Trophoblast cell (in vitro differentiated cells and primary cell): ENCODE results near the gene POP4.
A peak's percentile ranks its signal among the peaks of the same experiment; 100 is the strongest.

Source experiments
- DNase-seq, 2 donors: peaks; one replicate each; pipeline ENCODE4 v3.0.0-alpha.2; 2016
- H2AFZ ChIP-seq: 2 replicates; pipeline ENCODE4 v1.6.1; 2013; ENCODE audit warnings: low read length, moderate library complexity, mild to moderate bottlenecking; ENCODE audit not compliant: insufficient read depth, poor library complexity
- H2AK5ac ChIP-seq: 2 replicates; pipeline ENCODE4 v1.6.1; 2013; ENCODE audit warnings: mild to moderate bottlenecking, low read length
- H2BK120ac ChIP-seq: 2 replicates; pipeline ENCODE4 v1.6.1; 2013; ENCODE audit warnings: low read length, mild to moderate bottlenecking, moderate library complexity; ENCODE audit not compliant: insufficient read depth, poor library complexity
- H2BK12ac ChIP-seq: 2 replicates; pipeline ENCODE4 v1.6.1; 2013; ENCODE audit warnings: mild to moderate bottlenecking, low read length, moderate library complexity
- H2BK5ac ChIP-seq: 2 replicates; pipeline ENCODE4 v1.6.1; 2013; ENCODE audit warnings: low read length, low read depth, moderate library complexity, mild to moderate bottlenecking; ENCODE audit not compliant: poor library complexity
- H3K14ac ChIP-seq: 2 replicates; pipeline ENCODE4 v1.6.1; 2013; ENCODE audit warnings: mild to moderate bottlenecking, low read length
- H3K18ac ChIP-seq: 2 replicates; pipeline ENCODE4 v1.6.1; 2013; ENCODE audit warnings: mild to moderate bottlenecking, low read length
- H3K23ac ChIP-seq: 2 replicates; pipeline ENCODE4 v1.6.1; 2013; ENCODE audit warnings: low read length
- H3K27ac ChIP-seq: 2 replicates; pipeline ENCODE4 v1.5.1; 2013; ENCODE audit warnings: low read depth, mild to moderate bottlenecking, inconsistent platforms, low read length, moderate library complexity
- H3K27me3 ChIP-seq: 2 replicates; pipeline ENCODE4 v1.6.1; 2013; ENCODE audit warnings: inconsistent platforms, mild to moderate bottlenecking, low read length, moderate library complexity; ENCODE audit not compliant: insufficient read depth
- H3K36me3 ChIP-seq, 2 experiments: 1 replicate in 1 of 2; 2 replicates in 1 of 2; pipeline ENCODE4 v1.6.1; 2013; ENCODE audit warnings: low read length in 2 of 2, mild to moderate bottlenecking in 2 of 2, moderate library complexity in 1 of 2; ENCODE audit not compliant: insufficient read depth in 2 of 2, control insufficient read depth in 1 of 2
- H3K4ac ChIP-seq: 2 replicates; pipeline ENCODE4 v1.6.1; 2013; ENCODE audit warnings: low read depth, mild to moderate bottlenecking, low read length, moderate library complexity
- H3K4me1 ChIP-seq, 2 experiments: 1 replicate in 1 of 2; 2 replicates in 1 of 2; pipeline ENCODE4 v1.6.1; 2013; ENCODE audit warnings: low read length in 2 of 2, mild to moderate bottlenecking in 2 of 2, moderate library complexity in 1 of 2; ENCODE audit not compliant: insufficient read depth in 2 of 2, control insufficient read depth in 1 of 2
- H3K4me2 ChIP-seq: 2 replicates; pipeline ENCODE4 v1.6.1; 2013; ENCODE audit warnings: inconsistent platforms, mild to moderate bottlenecking, low read length, moderate library complexity
- H3K4me3 ChIP-seq: 2 replicates; pipeline ENCODE4 v1.5.1; 2013; ENCODE audit warnings: mild to moderate bottlenecking, low read depth, low read length, inconsistent platforms
- H3K79me1 ChIP-seq: one replicate; pipeline ENCODE4 v1.6.1; 2013; ENCODE audit warnings: low read length
- H3K79me2 ChIP-seq: 2 replicates; pipeline ENCODE4 v1.6.1; 2013; ENCODE audit warnings: low read length, mild to moderate bottlenecking; ENCODE audit not compliant: control insufficient read depth, insufficient read depth, poor library complexity
- H3K9ac ChIP-seq: 2 replicates; pipeline ENCODE4 v1.6.1; 2013; ENCODE audit warnings: mild to moderate bottlenecking, low read length
- H3K9me3 ChIP-seq: 2 replicates; pipeline ENCODE4 v1.6.1; 2013; ENCODE audit warnings: low read depth, mild to moderate bottlenecking, control low read depth, inconsistent platforms, low read length; ENCODE audit not compliant: insufficient read depth
- H4K12ac ChIP-seq: 2 replicates; pipeline ENCODE4 v1.6.1; 2013; ENCODE audit warnings: low read depth, mild to moderate bottlenecking, low read length, moderate library complexity
- H4K8ac ChIP-seq: 2 replicates; pipeline ENCODE4 v1.6.1; 2013; ENCODE audit warnings: low read depth, mild to moderate bottlenecking, low read length, moderate library complexity
- H4K91ac ChIP-seq: one replicate; pipeline ENCODE4 v1.6.1; 2013; ENCODE audit warnings: low read depth, mild to moderate bottlenecking, low read length, moderate library complexity
- WGBS: extraction: QIAGEN DNeasy Blood & Tissue Kit; methylation state at CpG from one replicate; pipeline ENCODE4 v1.1.7; 2013; ENCODE audit warnings: missing lambda C conversion rate; ENCODE audit not compliant: insufficient read length, insufficient coverage; ENCODE audit errors: extremely low coverage; 5-methylcytosine and 5-hydroxymethylcytosine counted together

Gene POP4

DNA sequence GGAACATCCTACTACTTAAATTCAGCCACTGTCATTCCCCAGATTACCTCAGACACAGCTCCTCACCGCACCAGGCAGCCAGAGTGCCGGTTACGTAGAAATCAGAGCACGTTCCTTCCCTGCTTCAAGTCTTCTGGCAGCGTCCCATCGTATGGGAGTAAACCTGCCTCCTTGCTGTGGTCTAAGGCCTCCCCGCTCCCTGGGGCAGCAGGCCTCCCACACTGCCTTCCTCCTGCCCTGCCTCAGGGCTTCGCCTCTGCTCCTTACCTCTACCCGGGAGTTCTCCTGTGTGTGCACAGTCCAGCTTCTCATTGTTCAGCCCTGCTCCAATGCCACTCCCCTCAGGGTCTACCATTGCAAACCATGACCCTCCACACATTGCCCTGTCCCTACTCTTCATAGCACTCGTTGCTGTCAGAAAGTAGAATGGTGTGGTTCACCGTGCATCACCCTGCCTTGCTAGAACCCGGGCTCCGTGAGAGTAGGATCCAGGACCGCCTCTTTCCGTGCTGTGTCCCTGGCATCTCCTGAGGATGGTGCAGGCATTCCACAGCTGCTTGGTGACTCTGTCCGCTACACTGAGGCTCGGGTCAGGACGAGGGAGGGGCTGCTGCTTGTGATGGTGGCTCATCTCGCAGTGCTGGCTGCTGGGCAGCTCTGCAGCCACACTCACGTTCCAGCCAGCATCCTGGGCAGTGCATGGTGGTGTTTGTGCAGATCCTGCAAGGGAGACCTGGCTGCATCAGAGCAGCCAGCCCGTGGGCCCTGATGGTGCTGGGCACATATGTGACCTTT is 6.9 kb downstream of the POP4 start:
- peaks cover 2 to 3% of the 10 kb centered on the region in 2 experiments for H3K4me1 ChIP-seq
- H2AFZ ChIP-seq: no peak overlapping the region
- peak overlapping the region; percentile 29 for H4K91ac ChIP-seq
- H3K36me3 ChIP-seq: peaks cover 43 to 61% of the 10 kb centered on the region in 2 experiments
- no peak overlapping the region for H2BK5ac ChIP-seq
- no peaks in the 10 kb centered on the region for H3K27me3 ChIP-seq
- H2BK120ac ChIP-seq: no peak overlapping the region
- H3K79me1 ChIP-seq: peaks cover 3% of the 10 kb centered on the region
- no peak overlapping the region for H3K9ac ChIP-seq
- peaks cover 4% of the 10 kb centered on the region for H3K9me3 ChIP-seq
- H3K27ac ChIP-seq: peak overlapping the region; percentile 49
- no peak overlapping the region for H3K4me3 ChIP-seq
- no peak overlapping the region for H2BK12ac ChIP-seq
- no peak overlapping the region for H4K12ac ChIP-seq
- peak overlapping the region; percentile 7 for H3K18ac ChIP-seq
- H3K23ac ChIP-seq: no peak overlapping the region
- H3K4ac ChIP-seq: no peak overlapping the region
- H3K4me2 ChIP-seq: no peak overlapping the region
- peak overlapping the region; percentile 17 for H3K14ac ChIP-seq
- H2AK5ac ChIP-seq: no peak overlapping the region
- H4K8ac ChIP-seq: no peak overlapping the region
- WGBS: no CpG with 5 or more reads among the region's 21 CpGs
- H3K79me2 ChIP-seq: no peaks in the 10 kb centered on the region
- peak; percentile 75 to 77 for DNase-seq

DNA sequence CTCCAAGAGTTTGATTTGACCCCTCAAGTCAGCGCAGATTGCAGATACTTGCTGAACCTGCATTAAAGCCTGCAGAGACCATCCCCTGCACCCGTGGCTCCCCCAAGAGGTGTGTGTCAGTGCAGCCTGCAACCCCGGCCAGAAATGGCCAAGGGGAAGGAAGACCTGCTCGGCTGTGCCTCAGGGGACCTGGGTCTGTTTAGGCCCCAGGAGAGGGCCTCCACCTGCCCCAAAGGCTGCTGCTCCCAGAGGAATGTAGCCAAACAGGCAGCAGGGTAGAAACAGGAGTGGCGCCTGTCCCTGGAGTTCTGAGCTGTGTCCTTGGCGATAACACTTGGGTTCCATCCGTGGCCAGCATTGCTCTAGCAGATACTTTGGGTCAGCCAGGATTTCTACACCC is 8.0 kb downstream of the POP4 start:
- peaks cover 41 to 56% of the 10 kb centered on the region in 2 experiments for H3K36me3 ChIP-seq
- H2AK5ac ChIP-seq: no peak overlapping the region
- H2BK5ac ChIP-seq: no peak overlapping the region
- H3K27me3 ChIP-seq: no peaks in the 10 kb centered on the region
- no peak overlapping the region for H3K14ac ChIP-seq
- no peak overlapping the region for H4K8ac ChIP-seq
- no CpG with 5 or more reads among the region's 7 CpGs for WGBS
- H3K9ac ChIP-seq: no peak overlapping the region
- H3K4me3 ChIP-seq: no peak overlapping the region
- no peak overlapping the region for H3K4me2 ChIP-seq
- H3K9me3 ChIP-seq: peaks cover 4% of the 10 kb centered on the region
- no peak overlapping the region for H3K23ac ChIP-seq
- H2AFZ ChIP-seq: no peak overlapping the region
- DNase-seq: peak; percentile 90 to 92
- no peak overlapping the region for H3K18ac ChIP-seq
- H3K4me1 ChIP-seq: peaks cover 2 to 3% of the 10 kb centered on the region in 2 experiments
- no peak overlapping the region for H2BK12ac ChIP-seq
- peaks cover 3% of the 10 kb centered on the region for H3K79me1 ChIP-seq
- H3K79me2 ChIP-seq: no peaks in the 10 kb centered on the region
- H3K4ac ChIP-seq: no peak overlapping the region
- H3K27ac ChIP-seq: peak overlapping the region; percentile 21
- H4K12ac ChIP-seq: no peak overlapping the region
- no peak overlapping the region for H4K91ac ChIP-seq
- H2BK120ac ChIP-seq: no peak overlapping the region

GRCh38 chr19:29614780-29615179 is 8.7 kb downstream of the POP4 start:
- Histone ChIP-seq H2AK5ac (no peak overlapping the region), H3K9me3 (peaks cover 4% of the 10 kb centered on the region), H2BK5ac (no peak overlapping the region), H3K23ac (no peak overlapping the region), H3K9ac (no peak overlapping the region), H3K4ac (no peak overlapping the region), H2AFZ (no peak overlapping the region), H4K8ac (no peak overlapping the region), H3K4me1 (peaks cover 2 to 3% of the 10 kb centered on the region in 2 experiments), H3K36me3 (peaks cover 38 to 49% of the 10 kb centered on the region in 2 experiments), H3K27ac (peak overlapping the region; percentile 21), H2BK120ac (no peak overlapping the region), H3K4me2 (no peak overlapping the region), H4K12ac (no peak overlapping the region), H3K79me1 (peaks cover 3% of the 10 kb centered on the region), H3K79me2 (no peaks in the 10 kb centered on the region), H3K18ac (no peak overlapping the region), H3K27me3 (no peaks in the 10 kb centered on the region), H4K91ac (no peak overlapping the region), H3K4me3 (no peak overlapping the region), H2BK12ac (no peak overlapping the region), H3K14ac (no peak overlapping the region)
- DNase-seq: peak; percentile 34 to 75
- no CpG with 5 or more reads among the region's 4 CpGs for WGBS

GRCh38 chr19:29615891-29616425 is 9.9 kb downstream of the POP4 start:
- DNase-seq: no peak
- H3K4me1 ChIP-seq: peaks cover 2 to 3% of the 10 kb centered on the region in 2 experiments
- H4K12ac ChIP-seq: no peak overlapping the region
- no CpG with 5 or more reads among the region's 10 CpGs for WGBS
- H3K27ac ChIP-seq: no peak overlapping the region
- peaks cover 3% of the 10 kb centered on the region for H3K79me1 ChIP-seq
- H2BK5ac ChIP-seq: no peak overlapping the region
- peaks cover 4% of the 10 kb centered on the region for H3K9me3 ChIP-seq
- H4K91ac ChIP-seq: peak overlapping the region; percentile 4
- no peak overlapping the region for H2AFZ ChIP-seq
- H2BK120ac ChIP-seq: no peak overlapping the region
- H3K27me3 ChIP-seq: no peaks in the 10 kb centered on the region
- no peak overlapping the region for H3K23ac ChIP-seq
- H3K18ac ChIP-seq: no peak overlapping the region
- H3K79me2 ChIP-seq: no peaks in the 10 kb centered on the region
- H3K4me3 ChIP-seq: no peak overlapping the region
- no peak overlapping the region for H2BK12ac ChIP-seq
- no peak overlapping the region for H4K8ac ChIP-seq
- no peak overlapping the region for H2AK5ac ChIP-seq
- H3K36me3 ChIP-seq: peaks cover 33 to 47% of the 10 kb centered on the region in 2 experiments
- no peak overlapping the region for H3K4me2 ChIP-seq
- no peak overlapping the region for H3K9ac ChIP-seq
- no peak overlapping the region for H3K4ac ChIP-seq
- no peak overlapping the region for H3K14ac ChIP-seq
